ENCODE measurements around the gene INSM1. TPM values are rescaled to one million over a fixed set of nuclear protein-coding genes. Genes with fewer than 3 reads are reported as not detected.

INSM1 gene
- total and polyA plus RNA-seq, 2 donors (not counting 3 experiments of a cell fraction or from before 2014, with no cell fraction given): not detected

DNA sequence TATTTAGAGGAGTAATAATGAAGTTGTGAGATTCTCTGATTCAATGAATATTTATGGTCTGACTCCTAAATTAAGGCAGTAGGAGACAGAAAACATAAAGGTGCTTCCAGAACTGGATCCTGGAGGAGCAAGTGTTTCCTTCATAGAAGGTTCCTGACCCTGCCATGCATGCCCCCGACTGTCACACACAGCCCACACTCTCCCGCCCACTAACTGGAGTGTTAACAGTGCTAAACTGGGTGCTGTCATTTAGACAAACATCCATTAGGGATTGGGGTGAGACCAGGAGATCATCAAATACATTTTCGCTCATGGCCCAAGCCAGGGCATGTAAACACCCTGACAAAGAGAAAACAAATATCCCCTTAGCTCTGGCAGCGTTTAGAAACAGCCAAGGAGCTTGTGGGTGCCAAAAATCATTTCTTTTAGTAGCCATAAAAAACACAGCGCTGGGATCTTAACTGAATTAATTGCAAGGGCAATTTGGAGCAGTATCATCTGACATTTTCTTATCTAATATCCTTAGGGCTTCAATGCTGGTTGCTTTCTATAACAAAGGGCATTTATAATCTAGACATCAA, 46.8 kb downstream of the INSM1 start:
- Histone ChIP-seq H3K9me1 (replicated peaks; ENCODE audit: control insufficient read depth, extremely low read depth, insufficient read depth, low read length) (no peaks in the 10 kb centered on the region), H3K79me2 (ENCODE audit: control insufficient read depth, insufficient read depth, low read length) (no peaks in the 10 kb centered on the region), H3K4me3 (replicated peaks in 1 of 3; ENCODE audit: insufficient read depth in 1 of 3, low read depth in 1 of 3, low read length in 3 of 3) (no peak overlapping the region), H3K36me3 (ENCODE audit: control insufficient read depth in 2 of 2, extremely low read depth in 1 of 2, insufficient read depth in 2 of 2, low read length in 2 of 2) (peaks cover 0 to 2% of the 10 kb centered on the region in 2 experiments), H3K9me3 (replicated peaks; ENCODE audit: control insufficient read depth, insufficient read depth, low read length) (no peaks in the 10 kb centered on the region), H4K20me1 (replicated peaks; ENCODE audit: control insufficient read depth, extremely low read depth, insufficient read depth, low read length) (no peaks in the 10 kb centered on the region), H3K4me1 (ENCODE audit: control insufficient read depth, extremely low read depth, insufficient read depth, low read length) (peaks cover 6% of the 10 kb centered on the region), H3K4me2 (ENCODE audit: insufficient read depth, low read length) (no peak overlapping the region), H2AFZ (ENCODE audit: low read depth, low read length) (no peak overlapping the region), H3K27me3 (ENCODE audit: control insufficient read depth in 2 of 2, insufficient read depth in 2 of 2, low read length in 2 of 2) (no peaks in the 10 kb centered on the region), H3K27ac (ENCODE audit: insufficient read depth, low read depth, low read length) (no peak overlapping the region), H3K9ac (replicated peaks; ENCODE audit: extremely low read depth, insufficient read depth, low read length) (no peak overlapping the region)
- no peak for TF ChIP-seq CTCF (IDR thresholded peaks at IDR 0.05; ENCODE audit: extremely low read depth in 1 of 2, insufficient read depth in 1 of 2, low read depth in 1 of 2, low read length in 2 of 2)
- TF ChIP-seq, protein P1, sequence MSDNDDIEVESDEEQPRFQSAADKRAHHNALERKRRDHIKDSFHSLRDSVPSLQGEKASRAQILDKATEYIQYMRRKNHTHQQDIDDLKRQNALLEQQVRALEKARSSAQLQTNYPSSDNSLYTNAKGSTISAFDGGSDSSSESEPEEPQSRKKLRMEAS (IDR thresholded peaks at IDR 0.05; ENCODE audit: insufficient read depth, insufficient read length): no peak
- no peak for TF ChIP-seq EZH2 (IDR thresholded peaks at IDR 0.05; ENCODE audit: borderline replicate concordance, low read depth, low read length, severe bottlenecking)
- no peak for TF ChIP-seq MYC (IDR thresholded peaks at IDR 0.05; ENCODE audit: low read depth, low read length)
- no peak for TF ChIP-seq FOS (IDR thresholded peaks at IDR 0.05; ENCODE audit: borderline replicate concordance, insufficient read depth, low read length)
- no peak for TF ChIP-seq POLR2AphosphoS5 (IDR thresholded peaks at IDR 0.05; ENCODE audit: insufficient read depth, low read depth, low read length)
- TF ChIP-seq JUN (IDR thresholded peaks at IDR 0.05; ENCODE audit: borderline replicate concordance, insufficient read depth, insufficient read length, low read depth): no peak
- no peak for TF ChIP-seq GATA2 (IDR thresholded peaks at IDR 0.05; ENCODE audit: insufficient read depth, insufficient read length, low read depth, low read length)
- no peak for TF ChIP-seq POLR2A (IDR thresholded peaks at IDR 0.05; ENCODE audit: low read depth, low read length)
- intact Hi-C loops (cut with micrococcal nuclease): loop anchor here (10.0 kb wide), 1 partner anchor 50 kb away; the partner anchor contains the start of gene INSM1
- ChIA-PET CTCF (no interaction called here), POLR2A (no interaction called here)
- no peak for FAIRE-seq
- BruUV-seq (replicated peaks): no TSS peak
- DNase-seq (ENCODE audit: low read depth, low spot score): no peak
- dilution Hi-C loops (cut with MboI; ENCODE audit: extremely low pct_ligation_motif_present, low sequenced_read_pairs): no loop called here

Measured in endothelial cell of umbilical vein (primary cell).